ENCODE results near the gene MGAT4B.

DNA sequence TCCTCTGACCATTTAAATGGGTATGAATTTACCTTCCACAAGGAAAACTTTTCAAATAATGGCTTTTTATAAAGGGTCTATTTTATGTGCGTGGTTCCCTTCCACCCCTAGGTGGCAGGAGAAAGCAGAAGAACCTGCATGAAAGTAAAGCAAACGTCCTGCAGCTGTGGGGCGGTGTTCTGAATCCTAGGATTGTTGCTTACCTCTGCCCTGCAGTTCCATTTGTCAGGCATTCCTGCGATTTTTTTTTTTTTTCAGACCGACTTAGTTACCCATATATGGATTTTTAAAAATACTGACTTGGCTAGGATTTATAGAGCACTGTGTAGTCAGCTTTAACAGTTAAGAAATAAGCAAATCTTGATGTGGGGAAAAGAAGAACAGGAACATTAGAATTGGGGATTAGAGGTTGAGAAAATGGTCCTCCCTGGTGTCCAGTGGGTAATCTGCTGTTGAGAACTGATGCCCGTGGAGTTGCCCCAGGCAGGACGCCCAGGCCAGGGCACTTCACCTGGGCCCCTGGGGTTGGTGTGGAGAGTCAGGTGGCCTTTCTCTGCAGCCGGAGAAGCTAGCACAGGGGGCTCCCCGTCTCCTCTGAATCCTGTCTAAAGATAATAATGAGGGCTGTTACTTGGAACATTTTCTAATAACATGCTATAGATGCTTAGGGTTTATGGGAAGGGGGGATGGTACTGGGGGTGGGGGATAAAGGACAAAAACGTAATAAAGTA, 43.3 kb downstream of the MGAT4B start:
- TF ChIP-seq, protein P1, sequence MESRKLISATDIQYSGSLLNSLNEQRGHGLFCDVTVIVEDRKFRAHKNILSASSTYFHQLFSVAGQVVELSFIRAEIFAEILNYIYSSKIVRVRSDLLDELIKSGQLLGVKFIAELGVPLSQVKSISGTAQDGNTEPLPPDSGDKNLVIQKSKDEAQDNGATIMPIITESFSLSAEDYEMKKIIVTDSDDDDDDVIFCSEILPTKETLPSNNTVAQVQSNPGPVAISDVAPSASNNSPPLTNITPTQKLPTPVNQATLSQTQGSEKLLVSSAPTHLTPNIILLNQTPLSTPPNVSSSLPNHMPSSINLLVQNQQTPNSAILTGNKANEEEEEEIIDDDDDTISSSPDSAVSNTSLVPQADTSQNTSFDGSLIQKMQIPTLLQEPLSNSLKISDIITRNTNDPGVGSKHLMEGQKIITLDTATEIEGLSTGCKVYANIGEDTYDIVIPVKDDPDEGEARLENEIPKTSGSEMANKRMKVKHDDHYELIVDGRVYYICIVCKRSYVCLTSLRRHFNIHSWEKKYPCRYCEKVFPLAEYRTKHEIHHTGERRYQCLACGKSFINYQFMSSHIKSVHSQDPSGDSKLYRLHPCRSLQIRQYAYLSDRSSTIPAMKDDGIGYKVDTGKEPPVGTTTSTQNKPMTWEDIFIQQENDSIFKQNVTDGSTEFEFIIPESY (CRISPR knock-in tag; IDR thresholded peaks at IDR 0.05): no peak
- TF ChIP-seq NONO (IDR thresholded peaks at IDR 0.05) (no peak), NONO (CRISPR knock-in tag; conservative IDR thresholded peaks at IDR 0.05) (no peak), HHEX (CRISPR knock-in tag; IDR thresholded peaks at IDR 0.05) (no peak), FOSL2 (CRISPR knock-in tag; IDR thresholded peaks at IDR 0.05) (no peak), POLR2A (IDR thresholded peaks at IDR 0.05; ENCODE audit: insufficient read depth in 1 of 2, low read depth in 2 of 2, low read length in 2 of 2) (no peak), SMAD3 (CRISPR knock-in tag; IDR thresholded peaks at IDR 0.05) (no peak), CBX5 (CRISPR knock-in tag; IDR thresholded peaks at IDR 0.05; ENCODE audit: borderline replicate concordance) (no peak)
- TF ChIP-seq, protein P2, sequence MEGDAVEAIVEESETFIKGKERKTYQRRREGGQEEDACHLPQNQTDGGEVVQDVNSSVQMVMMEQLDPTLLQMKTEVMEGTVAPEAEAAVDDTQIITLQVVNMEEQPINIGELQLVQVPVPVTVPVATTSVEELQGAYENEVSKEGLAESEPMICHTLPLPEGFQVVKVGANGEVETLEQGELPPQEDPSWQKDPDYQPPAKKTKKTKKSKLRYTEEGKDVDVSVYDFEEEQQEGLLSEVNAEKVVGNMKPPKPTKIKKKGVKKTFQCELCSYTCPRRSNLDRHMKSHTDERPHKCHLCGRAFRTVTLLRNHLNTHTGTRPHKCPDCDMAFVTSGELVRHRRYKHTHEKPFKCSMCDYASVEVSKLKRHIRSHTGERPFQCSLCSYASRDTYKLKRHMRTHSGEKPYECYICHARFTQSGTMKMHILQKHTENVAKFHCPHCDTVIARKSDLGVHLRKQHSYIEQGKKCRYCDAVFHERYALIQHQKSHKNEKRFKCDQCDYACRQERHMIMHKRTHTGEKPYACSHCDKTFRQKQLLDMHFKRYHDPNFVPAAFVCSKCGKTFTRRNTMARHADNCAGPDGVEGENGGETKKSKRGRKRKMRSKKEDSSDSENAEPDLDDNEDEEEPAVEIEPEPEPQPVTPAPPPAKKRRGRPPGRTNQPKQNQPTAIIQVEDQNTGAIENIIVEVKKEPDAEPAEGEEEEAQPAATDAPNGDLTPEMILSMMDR (CRISPR knock-in tag; IDR thresholded peaks at IDR 0.05): peak; percentile 80

Data from HepG2 (cell line).